Islet of Langerhans (tissue), 1 donor: ENCODE measurements around the gene MPZL3.

ENCODE experiments used
- FAIRE-seq: peaks from one replicate; lab custom pipeline; 2011; peaks lifted over from hg19 to GRCh38; lab: Jason Lieb, UNC

Gene MPZL3

DNA sequence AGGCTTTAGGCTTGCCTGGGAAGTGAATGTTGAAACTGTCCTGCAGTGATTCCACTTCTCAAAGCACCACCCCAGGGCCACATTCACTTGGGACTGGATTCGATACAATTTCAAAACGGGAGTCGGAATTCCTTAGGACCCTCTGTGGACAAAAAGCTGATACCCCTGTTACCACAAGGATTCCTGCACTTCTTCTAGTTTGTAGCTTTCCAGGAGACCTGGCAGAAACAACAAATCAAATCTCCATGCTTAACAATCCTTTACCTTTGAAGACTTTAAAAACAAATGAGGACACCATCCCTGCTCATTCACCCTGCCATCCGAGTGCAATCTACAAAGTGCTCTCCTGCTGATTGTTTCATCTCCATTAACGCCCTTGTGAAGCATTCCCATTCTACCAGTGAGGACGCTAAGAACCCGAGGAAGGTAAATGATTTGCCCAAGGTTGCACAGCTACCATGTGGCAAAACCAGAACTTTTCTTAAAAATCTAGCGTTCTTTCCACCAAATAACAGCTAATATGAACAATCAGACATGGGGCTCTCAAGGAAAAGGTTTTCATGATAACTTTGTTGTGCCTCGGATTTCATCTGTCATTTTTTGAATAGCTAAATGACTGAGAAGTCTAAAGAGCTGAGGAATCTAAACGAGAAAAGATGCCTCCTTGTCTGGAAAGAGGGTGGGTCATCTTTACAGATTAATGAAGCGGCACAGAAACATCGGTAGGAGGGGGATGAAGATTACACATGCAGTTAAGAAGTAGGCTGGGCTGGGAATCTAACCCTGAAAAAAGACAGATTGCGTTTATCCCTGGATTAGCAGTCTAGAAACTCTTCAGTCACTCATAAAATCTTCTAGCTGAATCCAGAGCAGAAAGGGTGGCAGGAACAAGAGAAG is 12.7 kb upstream of the MPZL3 start:
- no peak for FAIRE-seq

DNA sequence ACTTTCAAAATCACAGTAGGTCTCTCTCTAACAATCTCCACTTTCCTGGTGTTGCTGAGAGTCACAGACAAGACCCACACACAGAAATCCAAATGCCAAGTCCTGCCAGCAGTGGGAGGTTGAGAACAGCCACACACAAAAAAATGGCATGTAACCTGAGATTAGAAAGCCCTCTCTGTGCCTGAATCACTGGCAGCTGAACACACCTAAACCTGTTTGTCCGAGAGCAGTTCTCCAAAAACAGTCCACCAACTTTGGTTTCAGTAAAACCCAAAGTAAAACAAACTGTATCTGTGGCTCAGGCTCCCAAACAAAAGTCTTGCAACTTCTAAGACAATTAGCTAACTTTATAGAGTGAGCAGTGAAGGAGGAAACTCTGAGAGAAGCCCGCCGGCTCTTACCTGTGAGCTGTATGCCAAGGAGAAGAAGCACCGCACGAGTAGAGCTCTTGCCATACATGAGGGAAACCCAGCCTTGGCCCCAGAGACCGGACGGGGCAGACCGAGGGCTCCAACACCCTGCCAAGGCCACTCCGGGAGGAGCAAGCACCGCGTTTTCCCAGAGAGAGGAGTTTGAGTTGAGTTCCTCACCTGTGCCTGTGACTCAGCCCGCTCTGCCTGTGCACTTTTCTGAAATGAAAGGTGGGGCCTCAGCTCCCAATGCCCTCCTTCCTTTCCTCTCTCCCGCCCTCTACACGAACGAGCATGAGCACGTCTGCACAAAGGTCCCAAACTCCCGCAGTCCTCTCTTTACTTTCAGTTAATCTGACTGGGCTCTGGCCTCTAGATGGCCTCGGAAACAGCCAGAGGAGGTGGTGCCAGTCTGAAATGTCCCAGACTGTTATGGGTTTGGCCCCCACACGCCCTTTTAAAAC is 11.8 kb upstream of the MPZL3 start, which contains the start of gene MPZL2:
Gene MPZL2, minus strand, starts transcription at position 603 of the 874 bp plus-strand sequence. Its CDS starts 144 bp downstream, at position 459.
- FAIRE-seq: no peak

DNA sequence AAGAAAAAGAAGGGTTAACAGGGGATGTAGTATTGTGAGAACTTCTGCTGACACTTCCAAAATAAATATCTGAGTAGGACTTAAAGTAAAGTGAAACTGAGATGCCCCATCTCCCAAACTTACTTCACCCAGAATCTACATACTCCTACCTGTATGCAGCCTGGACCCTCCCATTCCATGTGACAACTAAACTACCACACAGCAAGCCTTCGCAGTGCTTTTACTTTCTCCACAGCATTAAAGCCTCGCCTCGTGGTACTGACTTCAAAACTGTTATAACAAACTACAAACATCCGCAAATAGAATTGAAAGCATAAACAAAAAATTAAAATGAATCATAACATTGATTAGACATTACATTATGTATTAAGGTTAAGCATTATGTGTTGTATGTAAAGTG is 10.9 kb upstream of the MPZL3 start:
- FAIRE-seq: no peak

DNA sequence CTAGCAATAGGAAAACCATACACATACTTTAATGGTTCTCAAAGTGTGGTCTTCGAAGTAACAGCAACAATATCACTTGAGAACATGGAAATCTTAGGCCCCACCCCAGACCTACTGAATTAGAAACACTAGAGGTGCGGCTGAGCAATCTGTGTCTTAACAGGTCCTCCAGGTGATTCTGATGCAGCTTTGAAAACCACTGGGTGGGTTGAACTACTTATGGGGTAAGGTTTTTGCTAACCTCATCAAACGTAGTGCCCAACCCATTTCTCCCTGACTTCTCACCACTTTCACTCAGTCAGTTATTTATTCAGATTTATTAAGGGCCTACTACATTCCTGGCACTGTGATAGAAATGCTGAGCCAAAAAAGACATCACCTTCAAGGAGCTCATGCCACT is 8.2 kb upstream of the MPZL3 start:
- FAIRE-seq: no peak

DNA sequence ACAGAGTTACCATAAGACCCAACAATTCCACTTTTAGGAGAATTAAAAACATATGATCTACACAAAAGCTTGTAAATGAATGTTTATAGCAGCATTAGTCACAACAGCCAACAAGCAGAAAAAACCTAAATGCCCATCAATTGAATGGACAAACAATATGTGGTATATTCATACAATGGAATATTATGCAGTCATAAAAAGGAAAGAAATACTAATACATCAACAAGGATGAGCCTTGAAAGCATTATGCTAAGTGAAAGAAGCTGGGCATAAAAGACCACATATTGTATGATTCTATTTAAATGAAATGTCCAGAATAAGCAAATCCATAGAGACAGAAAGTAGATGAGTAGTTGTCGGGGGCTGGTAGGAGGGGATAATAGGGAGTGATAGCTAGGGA is 7.0 kb upstream of the MPZL3 start:
- FAIRE-seq: no peak

GRCh38 chr11:118258410-118258809 is 6.2 kb upstream of the MPZL3 start:
- no peak for FAIRE-seq

DNA sequence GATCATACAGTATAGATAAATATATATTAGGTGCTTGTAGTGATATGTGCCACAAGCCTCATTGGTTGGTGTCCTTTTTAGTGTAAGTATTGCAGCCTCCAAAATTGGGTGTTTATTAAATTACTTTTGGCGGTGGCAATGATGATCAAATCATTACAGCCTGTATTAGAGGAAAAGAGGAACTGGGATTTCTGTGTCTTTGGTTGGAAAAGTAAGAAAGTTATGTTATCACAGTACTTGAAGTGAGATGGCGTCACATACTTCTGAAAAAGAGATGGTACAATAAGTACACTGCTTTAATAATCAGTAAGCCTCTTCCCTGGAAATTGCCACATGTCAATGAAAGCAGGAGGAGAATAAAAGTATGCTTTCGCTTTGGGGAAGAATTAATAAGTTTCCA is 523 bp upstream of the MPZL3 start:
- no peak for FAIRE-seq

DNA sequence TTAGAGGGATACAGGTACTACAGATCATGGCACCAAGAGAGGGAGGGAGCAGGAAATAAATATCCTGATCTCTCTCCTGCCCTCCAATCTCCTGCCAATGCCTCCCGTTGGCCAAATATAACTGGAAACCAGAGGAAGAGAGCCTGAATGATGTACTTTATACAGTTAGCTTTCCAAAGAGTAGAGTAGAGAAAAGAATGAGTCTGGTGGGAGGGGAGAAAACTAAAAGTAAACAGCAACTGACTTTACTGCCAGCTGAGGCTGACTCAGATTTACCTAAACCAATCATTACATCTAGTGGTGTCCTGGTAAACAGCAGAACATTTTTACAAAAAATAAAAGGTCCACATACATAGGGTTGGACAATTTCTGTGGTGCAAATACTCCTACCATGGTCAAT is 5.1 kb downstream of the MPZL3 start:
- FAIRE-seq: no peak

- no peak for FAIRE-seq
Measured at GRCh38 chr11:118245936-118246562, 6.1 kb downstream of the MPZL3 start.

GRCh38 chr11:118243993-118244762 is 8.0 kb downstream of the MPZL3 start:
- no peak for FAIRE-seq

DNA sequence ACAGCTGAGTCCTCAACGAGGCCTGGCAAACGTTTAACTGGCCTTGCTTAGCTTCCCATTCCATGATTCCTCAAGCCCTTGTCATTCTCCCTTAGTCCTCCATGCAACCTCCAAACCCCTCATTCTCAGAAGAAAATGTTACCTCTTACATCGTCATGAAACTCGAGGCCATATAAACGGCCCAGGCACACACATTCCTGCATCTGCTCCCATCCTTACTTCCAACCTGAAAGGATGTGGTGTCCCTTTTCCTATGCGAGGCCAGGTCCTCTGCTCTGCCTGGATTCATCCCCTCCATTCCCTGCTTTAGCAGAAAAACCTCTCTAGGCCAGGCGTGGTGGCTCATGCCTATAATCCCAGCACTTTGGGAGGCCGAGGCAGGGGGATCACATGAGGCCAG is 9.0 kb downstream of the MPZL3 start:
- no peak for FAIRE-seq

- no peak for FAIRE-seq
Measured at GRCh38 chr11:118241764-118242098, 10.4 kb downstream of the MPZL3 start.

- peak; percentile 90 for FAIRE-seq
Measured at GRCh38 chr11:118240999-118241763, 11.0 kb downstream of the MPZL3 start.

GRCh38 chr11:118239509-118240205 is 12.5 kb downstream of the MPZL3 start:
- no peak for FAIRE-seq

GRCh38 chr11:118238929-118239328 is 13.2 kb downstream of the MPZL3 start:
- FAIRE-seq: no peak

DNA sequence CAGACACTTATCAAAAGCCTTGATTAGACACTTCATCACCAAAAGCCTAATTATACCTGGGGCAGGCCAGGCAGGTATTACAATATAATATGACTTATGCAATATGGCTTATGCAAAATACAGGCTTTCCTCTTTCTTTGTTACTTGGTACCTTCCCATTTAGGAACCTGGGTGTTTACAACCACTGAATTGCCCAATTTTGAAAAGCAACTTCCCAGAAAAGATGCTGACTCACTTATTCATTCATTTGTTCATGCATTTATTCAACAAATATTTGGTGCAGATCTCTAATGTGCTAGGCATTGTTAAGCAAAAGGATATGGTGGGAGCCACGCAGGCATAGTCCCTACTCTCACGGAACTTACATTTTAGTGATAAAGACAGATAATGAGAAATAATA is 13.7 kb downstream of the MPZL3 start:
- no peak for FAIRE-seq

DNA sequence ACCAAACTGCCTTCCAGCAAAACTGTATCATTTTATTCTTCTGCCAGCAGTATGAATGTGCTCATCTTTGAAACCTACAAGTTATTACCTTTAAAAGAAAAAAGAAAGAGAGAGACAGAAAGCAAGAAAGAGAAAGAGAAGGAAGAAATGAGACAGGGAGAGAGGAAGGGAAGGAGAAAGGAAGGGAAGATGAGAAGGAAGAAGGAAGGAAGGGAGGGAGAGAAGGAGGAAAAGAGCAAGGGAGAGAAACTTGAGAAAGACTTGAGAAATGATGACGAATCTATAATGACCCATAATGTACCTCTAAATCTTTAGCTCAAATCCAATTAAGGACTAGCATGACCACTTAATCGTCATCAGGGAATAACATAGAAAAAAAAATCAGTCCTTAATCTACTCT is 16.0 kb downstream of the MPZL3 start:
- FAIRE-seq: no peak

- FAIRE-seq: no peak
Measured at GRCh38 chr11:118234833-118235232, 17.3 kb downstream of the MPZL3 start.

- FAIRE-seq: no peak
Measured at GRCh38 chr11:118233850-118234249, 18.3 kb downstream of the MPZL3 start.

DNA sequence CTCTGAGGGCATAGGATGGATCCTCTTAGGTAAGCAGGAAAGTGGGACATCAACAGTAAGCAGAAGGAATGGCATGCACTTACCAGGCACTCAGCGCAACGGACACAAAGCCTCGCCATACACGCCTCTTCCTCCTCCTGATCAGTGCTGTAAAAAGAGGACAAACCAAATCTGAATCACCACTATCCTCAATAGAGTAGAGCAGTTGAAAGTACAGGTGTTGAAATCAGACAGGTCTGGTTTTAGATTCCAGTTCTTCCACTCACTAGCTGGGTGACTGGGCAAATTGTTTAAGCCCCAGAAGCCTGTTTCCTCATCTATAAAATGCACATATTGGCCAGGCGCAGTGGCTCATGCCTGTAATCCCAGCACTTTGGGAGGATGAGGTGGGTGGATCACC is 18.8 kb downstream of the MPZL3 start:
- no peak for FAIRE-seq

DNA sequence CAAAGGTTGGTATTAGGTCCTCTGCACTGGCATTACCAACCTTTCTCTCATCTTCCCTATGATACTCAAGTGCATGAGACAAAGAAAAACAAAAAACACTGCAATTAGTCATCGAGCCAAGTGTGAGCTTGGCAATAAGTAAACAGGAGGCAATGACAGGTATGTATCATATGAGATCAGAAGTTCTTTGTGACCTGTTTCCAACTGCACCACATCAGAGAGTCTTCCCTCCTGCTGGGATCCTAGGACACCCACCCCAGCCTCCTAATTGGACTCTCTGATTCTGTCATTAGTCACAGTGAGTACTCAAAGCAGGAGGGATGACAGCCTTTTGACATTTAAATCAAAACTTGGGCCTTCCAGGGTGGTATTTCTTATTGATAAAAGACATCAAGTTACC is 19.5 kb downstream of the MPZL3 start:
- FAIRE-seq: no peak
